ENCODE results near the gene HPSE2.

HPSE2 gene

DNA sequence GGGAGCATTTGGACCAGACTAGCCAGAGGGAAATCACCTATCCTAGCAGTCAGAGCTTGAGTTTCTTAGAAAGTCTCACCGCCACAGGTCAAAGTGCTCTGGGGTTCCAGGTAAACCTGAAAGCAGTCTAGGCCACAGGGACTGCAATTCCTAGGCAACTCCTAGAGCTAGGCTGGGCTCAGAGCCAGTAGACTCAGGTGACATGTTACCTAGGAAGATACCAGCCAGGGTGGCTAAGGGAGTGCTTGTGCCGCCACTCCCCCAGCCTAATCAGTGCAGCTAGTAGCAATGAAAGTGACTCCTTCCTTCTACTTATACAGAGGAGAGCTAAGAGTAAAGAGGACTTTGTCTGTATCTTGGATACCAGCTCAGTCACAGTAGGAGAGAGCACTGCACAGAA, 440.2 kb downstream of the HPSE2 start:
- Histone ChIP-seq H3K79me2 (ENCODE audit: insufficient read depth, low read length) (no peaks in the 10 kb centered on the region), H3K9me3 (ENCODE audit: insufficient read depth, low read length) (no peaks in the 10 kb centered on the region), H3K27me3 (ENCODE audit: low read length) (no peaks in the 10 kb centered on the region), H4K20me1 (ENCODE audit: low read depth, low read length) (no peaks in the 10 kb centered on the region), H3K9me2 (replicated peaks; ENCODE audit: insufficient read depth, low read length) (no peaks in the 10 kb centered on the region), H3K27ac (ENCODE audit: low read depth, low read length) (no peak overlapping the region), H3K4me3 (ENCODE audit: insufficient read depth, low read length, poor library complexity, severe bottlenecking) (no peak overlapping the region), H2AFZ (ENCODE audit: low read depth, low read length, severe bottlenecking) (no peak overlapping the region), H3F3A (ENCODE audit: insufficient read depth) (no peaks in the 10 kb centered on the region), H3K4me2 (ENCODE audit: low read depth, low read length, poor library complexity, severe bottlenecking) (no peak overlapping the region), H3K36me3 (ENCODE audit: low read length) (no peaks in the 10 kb centered on the region), H3K9ac (ENCODE audit: low read length) (no peak overlapping the region)
- TF ChIP-seq, protein P1, sequence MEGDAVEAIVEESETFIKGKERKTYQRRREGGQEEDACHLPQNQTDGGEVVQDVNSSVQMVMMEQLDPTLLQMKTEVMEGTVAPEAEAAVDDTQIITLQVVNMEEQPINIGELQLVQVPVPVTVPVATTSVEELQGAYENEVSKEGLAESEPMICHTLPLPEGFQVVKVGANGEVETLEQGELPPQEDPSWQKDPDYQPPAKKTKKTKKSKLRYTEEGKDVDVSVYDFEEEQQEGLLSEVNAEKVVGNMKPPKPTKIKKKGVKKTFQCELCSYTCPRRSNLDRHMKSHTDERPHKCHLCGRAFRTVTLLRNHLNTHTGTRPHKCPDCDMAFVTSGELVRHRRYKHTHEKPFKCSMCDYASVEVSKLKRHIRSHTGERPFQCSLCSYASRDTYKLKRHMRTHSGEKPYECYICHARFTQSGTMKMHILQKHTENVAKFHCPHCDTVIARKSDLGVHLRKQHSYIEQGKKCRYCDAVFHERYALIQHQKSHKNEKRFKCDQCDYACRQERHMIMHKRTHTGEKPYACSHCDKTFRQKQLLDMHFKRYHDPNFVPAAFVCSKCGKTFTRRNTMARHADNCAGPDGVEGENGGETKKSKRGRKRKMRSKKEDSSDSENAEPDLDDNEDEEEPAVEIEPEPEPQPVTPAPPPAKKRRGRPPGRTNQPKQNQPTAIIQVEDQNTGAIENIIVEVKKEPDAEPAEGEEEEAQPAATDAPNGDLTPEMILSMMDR (IDR thresholded peaks at IDR 0.05; ENCODE audit: insufficient read depth, low read length, poor library complexity, severe bottlenecking) = no peak
- TF ChIP-seq EZH2phosphoT487 (conservative IDR thresholded peaks at IDR 0.05; ENCODE audit: low read length) = no peak

DNA sequence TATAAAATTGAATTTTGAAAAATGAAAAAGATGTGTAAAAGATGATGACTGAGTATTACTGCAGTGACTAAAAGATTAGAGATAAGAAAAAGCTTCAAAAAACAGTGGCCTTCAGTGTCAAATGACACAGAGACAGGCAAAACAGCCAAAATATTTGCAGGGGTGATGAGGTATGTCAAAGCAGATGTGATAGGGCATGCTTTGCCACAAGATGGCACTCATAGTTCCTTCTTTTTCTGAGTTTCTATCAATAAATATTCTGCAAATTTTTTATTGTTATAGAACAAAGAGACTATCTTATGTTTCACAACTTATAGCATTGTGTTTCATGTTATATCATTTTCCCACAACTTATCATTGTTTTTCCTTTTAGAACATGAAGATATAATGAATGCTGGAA, 444.8 kb downstream of the HPSE2 start:
- no peaks in the 10 kb centered on the region for H3K79me2 ChIP-seq (ENCODE audit: insufficient read depth, low read length)
- no peaks in the 10 kb centered on the region for H3K36me3 ChIP-seq (ENCODE audit: low read length)
- H3K9me3 ChIP-seq (ENCODE audit: insufficient read depth, low read length) = no peaks in the 10 kb centered on the region
- H3K4me3 ChIP-seq (ENCODE audit: insufficient read depth, low read length, poor library complexity, severe bottlenecking) = no peak overlapping the region
- H3K4me2 ChIP-seq (ENCODE audit: low read depth, low read length, poor library complexity, severe bottlenecking) = no peak overlapping the region
- no peak overlapping the region for H3K27ac ChIP-seq (ENCODE audit: low read depth, low read length)
- TF ChIP-seq, protein P1 (IDR thresholded peaks at IDR 0.05; ENCODE audit: insufficient read depth, low read length, poor library complexity, severe bottlenecking) = no peak
- TF ChIP-seq EZH2phosphoT487 (conservative IDR thresholded peaks at IDR 0.05; ENCODE audit: low read length) = no peak
- H3F3A ChIP-seq (ENCODE audit: insufficient read depth) = no peaks in the 10 kb centered on the region
- H2AFZ ChIP-seq (ENCODE audit: low read depth, low read length, severe bottlenecking) = no peak overlapping the region
- H4K20me1 ChIP-seq (ENCODE audit: low read depth, low read length) = no peaks in the 10 kb centered on the region
- no peaks in the 10 kb centered on the region for H3K9me2 ChIP-seq (replicated peaks; ENCODE audit: insufficient read depth, low read length)
- 0 out of 2 replicates have a peak, but pooled peaks cover 2% of the 10 kb centered on the region for H3K27me3 ChIP-seq (ENCODE audit: low read length)
- H3K9ac ChIP-seq (ENCODE audit: low read length) = no peak overlapping the region

DNA sequence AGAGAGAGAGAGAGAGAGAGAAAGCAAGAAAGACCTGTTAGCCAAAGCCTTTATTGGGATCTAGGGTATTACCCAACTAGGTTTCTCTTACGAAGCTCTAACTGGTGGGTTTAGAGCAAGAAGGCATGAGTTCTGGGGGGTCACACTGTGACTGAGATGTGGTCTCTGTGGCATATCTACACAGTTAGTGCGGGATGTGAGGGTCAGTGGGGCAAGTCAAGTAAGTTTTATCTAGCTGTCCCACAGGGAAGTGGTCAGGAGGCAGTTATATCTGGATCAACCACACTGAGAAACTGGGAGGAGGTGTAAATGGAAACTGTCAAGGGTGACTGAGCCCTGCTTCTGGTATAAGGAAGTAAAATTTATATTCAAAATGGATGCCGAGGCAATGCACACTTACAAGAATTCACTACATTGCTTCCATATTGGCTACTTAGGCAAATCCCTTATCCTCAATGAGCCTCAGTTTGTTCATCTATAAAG, 457.3 kb downstream of the HPSE2 start:
- no peaks in the 10 kb centered on the region for H3K36me3 ChIP-seq (ENCODE audit: low read length)
- H3K79me2 ChIP-seq (ENCODE audit: insufficient read depth, low read length) = no peaks in the 10 kb centered on the region
- H3K4me3 ChIP-seq (ENCODE audit: insufficient read depth, low read length, poor library complexity, severe bottlenecking) = no peak overlapping the region
- no peak for TF ChIP-seq EZH2phosphoT487 (conservative IDR thresholded peaks at IDR 0.05; ENCODE audit: low read length)
- TF ChIP-seq, protein P1 (IDR thresholded peaks at IDR 0.05; ENCODE audit: insufficient read depth, low read length, poor library complexity, severe bottlenecking) = no peak
- no peaks in the 10 kb centered on the region for H3K27me3 ChIP-seq (ENCODE audit: low read length)
- no peak overlapping the region for H3K27ac ChIP-seq (ENCODE audit: low read depth, low read length)
- no peak overlapping the region for H3K9ac ChIP-seq (ENCODE audit: low read length)
- no peaks in the 10 kb centered on the region for H3F3A ChIP-seq (ENCODE audit: insufficient read depth)
- no peak overlapping the region for H3K4me2 ChIP-seq (ENCODE audit: low read depth, low read length, poor library complexity, severe bottlenecking)
- no peak overlapping the region for H2AFZ ChIP-seq (ENCODE audit: low read depth, low read length, severe bottlenecking)
- H3K9me3 ChIP-seq (ENCODE audit: insufficient read depth, low read length) = no peaks in the 10 kb centered on the region
- no peaks in the 10 kb centered on the region for H4K20me1 ChIP-seq (ENCODE audit: low read depth, low read length)
- H3K9me2 ChIP-seq (replicated peaks; ENCODE audit: insufficient read depth, low read length) = no peaks in the 10 kb centered on the region
